LNCaP clone FGC (cell line): ENCODE measurements around the gene KPNB1.

Experiments used
- DNase-seq: peaks from one replicate; pipeline ENCODE4 v3.0.0-alpha.2; 2011; ENCODE audit warnings: low read depth
- H3K4me3 ChIP-seq: 2 replicates; pipeline ENCODE4 v1.5.1; 2011; ENCODE audit warnings: mild to moderate bottlenecking, low read depth, low read length, control low read depth
- CTCF ChIP-seq: IDR thresholded peaks from 2 replicates; pipeline ENCODE4 v1.5.1; 2012; ENCODE audit warnings: mild to moderate bottlenecking; ENCODE audit not compliant: control insufficient read depth, insufficient read depth; ENCODE audit errors: extremely low read depth

The KPNB1 gene

DNA sequence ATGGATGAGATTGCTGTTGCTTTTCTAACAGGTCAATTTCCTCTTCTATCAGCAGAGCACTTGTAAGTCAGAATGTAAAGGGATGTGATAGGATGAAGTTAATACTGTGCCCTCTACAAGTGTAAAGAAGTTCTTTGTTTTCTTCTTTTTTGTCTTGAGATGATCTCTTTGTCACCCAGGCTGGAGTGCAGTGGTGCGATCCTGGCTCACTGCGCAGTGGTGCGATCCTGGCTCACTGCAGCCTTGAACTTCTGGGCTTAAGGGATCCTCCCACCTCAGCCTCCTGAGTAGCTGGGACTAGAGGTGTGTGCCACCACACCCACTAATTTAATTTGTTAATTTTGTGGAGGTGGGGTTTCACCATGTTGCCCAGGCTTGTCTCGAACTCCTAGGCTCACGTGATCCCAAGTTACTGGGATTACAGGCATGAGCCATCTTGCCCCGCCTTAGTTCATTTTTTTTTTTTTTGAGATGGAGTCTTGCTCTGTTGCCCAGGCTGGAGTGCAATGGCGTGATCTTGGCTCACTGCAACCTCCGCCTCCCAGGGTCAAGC is 21.6 kb upstream of the KPNB1 start:
- no peak for TF ChIP-seq CTCF
- no peak for DNase-seq
- H3K4me3 ChIP-seq, result no peak overlapping the region

GRCh38 chr17:47629826-47630225 is 19.9 kb upstream of the KPNB1 start:
- H3K4me3 ChIP-seq, result no peak overlapping the region
- DNase-seq, result no peak
- no peak for TF ChIP-seq CTCF

GRCh38 chr17:47630614-47631013 is 19.1 kb upstream of the KPNB1 start:
- no peak for DNase-seq
- no peak for TF ChIP-seq CTCF
- no peak overlapping the region for H3K4me3 ChIP-seq

GRCh38 chr17:47632991-47633390 is 16.7 kb upstream of the KPNB1 start:
- no peak overlapping the region for H3K4me3 ChIP-seq
- TF ChIP-seq CTCF, result no peak
- no peak for DNase-seq

- DNase-seq, result no peak
- no peak for TF ChIP-seq CTCF
- no peak overlapping the region for H3K4me3 ChIP-seq
Measured at GRCh38 chr17:47633996-47634395, 15.7 kb upstream of the KPNB1 start.

DNA sequence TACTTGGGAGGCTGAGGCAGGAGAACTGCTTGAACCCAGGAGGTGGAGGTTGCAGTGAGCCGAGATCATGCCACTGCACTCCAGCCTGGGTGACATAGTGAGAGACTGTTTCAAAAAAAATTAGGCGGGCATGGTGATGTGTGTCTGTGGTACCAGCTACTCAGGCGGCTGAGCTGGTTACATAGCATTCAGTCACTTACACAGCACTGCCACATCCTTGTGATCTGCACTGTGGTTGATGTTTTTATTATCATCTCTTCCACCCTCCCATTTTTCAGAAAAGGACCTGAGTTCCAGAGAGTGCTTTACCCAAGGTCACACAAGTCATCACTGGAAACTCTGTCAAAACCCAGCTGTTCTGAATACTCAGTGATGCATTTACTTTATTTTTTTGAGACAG is 14.8 kb upstream of the KPNB1 start:
- H3K4me3 ChIP-seq, result no peak overlapping the region
- DNase-seq, result no peak
- TF ChIP-seq CTCF, result no peak

- no peak for TF ChIP-seq CTCF
- H3K4me3 ChIP-seq, result no peak overlapping the region
- DNase-seq, result no peak
Measured at GRCh38 chr17:47635734-47636133, 14.0 kb upstream of the KPNB1 start.
